ENCODE results near the gene MDFIC.

The MDFIC gene

GRCh38 chr7:114972567-114972966 lies 50.7 kb downstream of the MDFIC start:
- TF ChIP-seq, protein P1, sequence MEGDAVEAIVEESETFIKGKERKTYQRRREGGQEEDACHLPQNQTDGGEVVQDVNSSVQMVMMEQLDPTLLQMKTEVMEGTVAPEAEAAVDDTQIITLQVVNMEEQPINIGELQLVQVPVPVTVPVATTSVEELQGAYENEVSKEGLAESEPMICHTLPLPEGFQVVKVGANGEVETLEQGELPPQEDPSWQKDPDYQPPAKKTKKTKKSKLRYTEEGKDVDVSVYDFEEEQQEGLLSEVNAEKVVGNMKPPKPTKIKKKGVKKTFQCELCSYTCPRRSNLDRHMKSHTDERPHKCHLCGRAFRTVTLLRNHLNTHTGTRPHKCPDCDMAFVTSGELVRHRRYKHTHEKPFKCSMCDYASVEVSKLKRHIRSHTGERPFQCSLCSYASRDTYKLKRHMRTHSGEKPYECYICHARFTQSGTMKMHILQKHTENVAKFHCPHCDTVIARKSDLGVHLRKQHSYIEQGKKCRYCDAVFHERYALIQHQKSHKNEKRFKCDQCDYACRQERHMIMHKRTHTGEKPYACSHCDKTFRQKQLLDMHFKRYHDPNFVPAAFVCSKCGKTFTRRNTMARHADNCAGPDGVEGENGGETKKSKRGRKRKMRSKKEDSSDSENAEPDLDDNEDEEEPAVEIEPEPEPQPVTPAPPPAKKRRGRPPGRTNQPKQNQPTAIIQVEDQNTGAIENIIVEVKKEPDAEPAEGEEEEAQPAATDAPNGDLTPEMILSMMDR (IDR thresholded peaks at IDR 0.05) = no peak

DNA sequence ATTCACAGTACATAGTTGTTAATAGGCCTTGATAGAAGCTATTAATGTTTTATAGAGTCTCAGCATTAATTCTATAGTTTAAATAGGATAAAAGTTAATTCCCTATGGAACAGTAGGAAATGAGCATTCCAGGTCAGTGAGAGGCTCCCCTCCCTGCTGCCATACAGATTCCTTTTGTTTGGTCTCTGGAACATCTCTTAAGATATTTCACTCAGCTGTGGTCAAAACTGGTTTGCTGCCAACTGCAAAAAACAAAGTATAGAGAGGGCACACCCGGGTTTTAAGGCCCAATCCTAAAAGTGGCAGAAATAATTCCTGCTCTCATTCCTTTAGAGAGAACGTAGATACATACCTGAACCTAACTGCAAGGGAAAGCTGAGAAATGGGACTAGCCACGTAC lies 51.3 kb downstream of the MDFIC start:
- TF ChIP-seq, protein P1 (IDR thresholded peaks at IDR 0.05) = no peak

DNA sequence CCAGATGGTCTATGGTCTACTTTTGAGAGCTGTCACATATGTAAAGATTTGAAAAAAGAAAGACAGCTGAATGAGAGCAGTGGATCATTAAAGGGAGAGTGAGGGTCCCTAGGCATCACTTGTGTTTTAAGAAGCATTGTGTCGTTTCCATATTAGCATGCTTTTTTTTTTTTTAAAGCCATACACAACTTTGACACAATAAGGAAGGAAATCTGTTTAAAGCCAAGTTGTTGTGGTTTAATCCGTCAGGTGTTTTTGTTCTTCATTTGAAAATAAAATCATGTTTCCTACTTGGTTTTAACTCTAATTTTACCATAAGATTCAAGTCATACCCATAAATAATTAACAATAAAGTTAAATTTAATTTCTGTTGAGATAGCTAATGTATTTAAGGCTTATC lies 53.5 kb downstream of the MDFIC start:
- TF ChIP-seq, protein P1 (IDR thresholded peaks at IDR 0.05) = no peak

DNA sequence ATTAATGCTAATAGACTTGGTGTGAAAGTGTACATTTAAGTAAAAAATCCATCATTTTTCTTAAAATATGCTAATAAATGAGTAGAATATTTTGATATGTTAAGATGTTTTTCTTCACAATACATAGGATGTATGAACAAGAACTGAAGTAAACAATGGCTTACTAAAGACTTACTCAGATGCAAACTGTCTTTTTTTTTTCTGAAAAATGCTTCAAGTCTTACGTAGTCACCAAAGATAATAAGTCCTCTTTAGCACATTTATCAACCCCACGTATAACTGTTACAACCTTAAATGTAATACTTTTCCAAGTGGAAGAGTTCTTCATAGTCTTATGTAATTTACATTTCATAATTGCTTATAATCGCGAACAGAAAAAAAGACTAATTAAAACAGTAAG lies 54.8 kb downstream of the MDFIC start:
- TF ChIP-seq, protein P1 (IDR thresholded peaks at IDR 0.05) = no peak

GRCh38 chr7:114977277-114977676 lies 55.4 kb downstream of the MDFIC start:
- TF ChIP-seq, protein P1 (IDR thresholded peaks at IDR 0.05) = no peak

GRCh38 chr7:114979388-114979787 lies 57.5 kb downstream of the MDFIC start:
- TF ChIP-seq, protein P1 (IDR thresholded peaks at IDR 0.05) = no peak

DNA sequence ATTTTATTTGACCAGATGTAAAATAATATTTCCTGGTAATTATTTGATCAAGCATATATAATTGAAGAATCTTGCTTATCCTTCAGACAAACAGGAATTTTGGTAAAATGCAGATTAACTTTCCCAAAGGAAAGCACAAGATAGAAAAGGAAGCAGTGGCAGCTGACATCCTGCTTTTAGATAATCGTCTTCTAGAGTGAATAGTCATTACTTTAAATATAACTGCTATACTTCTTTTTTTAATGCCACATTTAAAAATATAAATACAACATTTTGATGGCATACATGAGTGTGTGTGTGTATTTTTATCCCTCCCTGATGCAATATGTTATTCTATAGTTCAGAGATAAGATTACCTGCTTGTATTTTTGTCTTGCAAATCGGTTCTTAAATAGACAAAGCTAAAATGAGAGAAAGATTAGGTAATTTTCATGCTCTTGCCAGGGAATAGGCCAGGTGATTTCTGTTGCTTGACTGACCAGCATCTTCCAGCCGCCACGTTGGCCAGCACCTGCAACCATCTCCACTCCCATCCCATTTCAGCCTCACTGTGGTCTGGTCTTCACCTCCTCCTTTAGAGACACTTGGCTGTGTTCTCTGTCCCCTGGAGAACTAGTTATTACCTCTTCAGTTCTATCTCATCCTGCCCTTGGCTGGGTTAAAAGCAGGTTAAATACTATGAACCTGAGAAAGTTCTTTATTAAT lies 58.1 kb downstream of the MDFIC start:
- TF ChIP-seq, protein P1 (IDR thresholded peaks at IDR 0.05) = no peak

DNA sequence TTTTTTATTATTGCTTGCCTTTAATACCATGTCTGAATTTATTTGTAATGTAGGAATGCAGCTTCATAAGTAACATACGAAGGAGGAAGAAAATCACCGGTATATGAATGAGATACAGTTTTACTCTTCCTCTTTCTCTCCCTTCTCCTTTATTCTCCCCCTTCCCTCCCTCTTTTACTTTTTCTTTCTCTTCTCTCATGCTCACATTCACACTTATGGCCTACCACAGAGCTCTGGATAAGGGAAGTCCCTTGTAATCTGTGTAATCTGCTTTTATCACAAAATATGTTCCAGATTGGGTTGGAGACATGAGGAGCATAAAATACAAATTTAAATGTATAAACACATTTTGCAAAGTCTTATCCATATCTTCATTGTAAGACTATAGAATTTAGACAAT lies 59.4 kb downstream of the MDFIC start:
- TF ChIP-seq, protein P1 (IDR thresholded peaks at IDR 0.05) = no peak
